Neural cell (in vitro differentiated cells): ENCODE data around the gene DNM3.

Source experiments
- CTCF ChIP-seq: fragments of 450-650 bp; IDR thresholded peaks from 2 replicates; pipeline ENCODE4 v1.5.1; 2014; ENCODE audit warnings: antibody characterized with exemption, mild to moderate bottlenecking, moderate library complexity; ENCODE audit not compliant: poor library complexity, severe bottlenecking
- EP300 ChIP-seq: fragments of 450-650 bp; conservative IDR thresholded peaks from 2 replicates; pipeline ENCODE4 v1.6.1; 2014; ENCODE audit warnings: antibody characterized with exemption, mild to moderate bottlenecking, moderate library complexity; ENCODE audit not compliant: poor library complexity, severe bottlenecking
- EZH2 ChIP-seq: fragments of 200-600, 300-800 bp; shearing (Covaris generic), sonication (generic); IDR thresholded peaks from 2 replicates; pipeline ENCODE4 v1.6.1; 2014; ENCODE audit warnings: antibody characterized with exemption, low read length, borderline replicate concordance, mild to moderate bottlenecking; ENCODE audit not compliant: insufficient read depth, poor library complexity, severe bottlenecking
- MXI1 ChIP-seq: fragments of 450-650 bp; conservative IDR thresholded peaks from 2 replicates; pipeline ENCODE4 v1.6.1; 2014; ENCODE audit warnings: antibody characterized with exemption, mild to moderate bottlenecking; ENCODE audit not compliant: poor library complexity, severe bottlenecking
- POLR2AphosphoS5 ChIP-seq: IDR thresholded peaks from 2 replicates; pipeline ENCODE4 v1.6.1; 2012
- RAD21 ChIP-seq: fragments of 450-650 bp; conservative IDR thresholded peaks from 2 replicates; pipeline ENCODE4 v1.6.1; 2014; ENCODE audit warnings: antibody characterized with exemption, mild to moderate bottlenecking, moderate library complexity
- REST ChIP-seq: IDR thresholded peaks from 2 replicates; pipeline ENCODE4 v1.6.1; 2012; ENCODE audit warnings: borderline replicate concordance
- SMC3 ChIP-seq: fragments of 450-650 bp; conservative IDR thresholded peaks from 2 replicates; pipeline ENCODE4 v1.6.1; 2014; ENCODE audit warnings: antibody characterized with exemption, mild to moderate bottlenecking, moderate library complexity; ENCODE audit not compliant: poor library complexity
- TAF1 ChIP-seq: IDR thresholded peaks from 2 replicates; pipeline ENCODE4 v1.6.1; 2012; ENCODE audit warnings: low read depth

GRCh38 chr1:172172352-172172831, 331.1 kb downstream of the DNM3 start:
- TF ChIP-seq RAD21 (no peak), CTCF (no peak), EP300 (no peak), POLR2AphosphoS5 (no peak), EZH2 (no peak), REST (no peak), TAF1 (no peak), MXI1 (no peak), SMC3 (no peak)
